HL-60 (cell line): ENCODE results near the gene DCUN1D3.

Experiments
- DNase-seq, 2 experiments: peaks; one replicate each; pipeline ENCODE4 v3.0.0-alpha.2; 2010 to 2020; ENCODE audit warnings: low read depth in 1 of 2, low spot score in 1 of 2
- H3K27ac ChIP-seq: fragments of 250-450 bp; sonication (Bioruptor Pico); replicated peaks from 2 replicates; pipeline ENCODE4 v1.5.1; 2020; ENCODE audit warnings: mild to moderate bottlenecking, moderate library complexity
- H3K27me3 ChIP-seq: fragments of 250-450 bp; sonication (Bioruptor Pico); 2 replicates; pipeline ENCODE4 v1.5.1; 2021; ENCODE audit warnings: mild to moderate bottlenecking, moderate library complexity; ENCODE audit not compliant: insufficient read depth, poor library complexity, severe bottlenecking
- H3K4me3 ChIP-seq: replicated peaks from 2 replicates; pipeline ENCODE4 v1.5.1; 2011; ENCODE audit warnings: mild to moderate bottlenecking, control low read depth, low read length; ENCODE audit not compliant: insufficient read depth
- GABPA ChIP-seq: IDR thresholded peaks from 2 replicates; pipeline ENCODE4 v1.6.1; 2012; ENCODE audit warnings: low read depth
- POLR2AphosphoS5 ChIP-seq: IDR thresholded peaks from 2 replicates; pipeline ENCODE4 v1.6.1; 2012; ENCODE audit warnings: low read depth
- SPI1 ChIP-seq: IDR thresholded peaks from 2 replicates; pipeline ENCODE4 v1.6.1; 2012; ENCODE audit warnings: low read depth, mild to moderate bottlenecking, borderline replicate concordance
- TF ChIP-seq, protein P1 (sequence below): IDR thresholded peaks from one replicate; pipeline ENCODE4 v1.5.1; 2011; ENCODE audit warnings: low read length, control low read depth, inconsistent platforms; ENCODE audit not compliant: insufficient read depth
- TF ChIP-seq, protein P2 (sequence below): IDR thresholded peaks from 2 replicates; pipeline ENCODE4 v1.6.1; 2012; ENCODE audit warnings: low read depth; ENCODE audit not compliant: insufficient replicate concordance

The DCUN1D3 gene

DNA sequence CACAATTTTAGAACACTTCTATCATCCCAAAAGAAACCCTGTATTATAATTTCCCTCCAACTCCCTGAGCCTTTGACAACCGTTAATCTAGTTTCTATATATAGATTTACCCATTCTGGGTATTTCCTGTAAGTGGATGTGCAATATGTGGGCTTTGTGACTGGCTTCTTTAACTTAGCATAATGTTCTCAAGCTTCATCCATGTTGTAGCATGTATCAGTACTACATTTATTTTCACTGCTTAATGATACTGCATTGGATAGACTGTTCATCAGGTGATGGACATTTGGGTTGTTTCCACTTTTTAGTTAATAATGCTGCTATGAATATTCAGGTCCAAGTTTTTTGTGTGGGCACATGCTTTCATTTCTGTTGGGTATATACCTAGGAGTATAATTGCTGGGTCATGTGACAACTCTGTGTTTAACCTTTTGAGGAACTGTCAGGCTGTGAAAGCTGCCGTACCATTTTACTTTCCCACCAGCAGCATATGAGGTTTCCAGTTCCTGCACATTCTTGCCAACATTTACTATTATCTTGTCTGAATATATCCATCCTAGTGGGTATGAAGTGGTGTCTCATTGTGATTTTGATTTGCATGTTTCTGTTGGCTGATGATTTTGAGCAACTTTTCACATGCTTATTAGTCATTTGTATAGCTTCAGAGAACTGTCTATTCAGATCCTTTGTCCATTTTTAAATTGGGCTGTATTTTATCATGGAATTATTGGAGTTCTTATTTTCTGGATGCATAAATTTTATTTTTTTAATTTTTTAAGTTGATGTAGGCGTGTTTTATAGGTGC, 77.4 kb downstream of the DCUN1D3 start:
- DNase-seq = peak in 1 of 2 experiments; percentile 38
- peak; percentile 68 for TF ChIP-seq SPI1
- TF ChIP-seq, protein P1, sequence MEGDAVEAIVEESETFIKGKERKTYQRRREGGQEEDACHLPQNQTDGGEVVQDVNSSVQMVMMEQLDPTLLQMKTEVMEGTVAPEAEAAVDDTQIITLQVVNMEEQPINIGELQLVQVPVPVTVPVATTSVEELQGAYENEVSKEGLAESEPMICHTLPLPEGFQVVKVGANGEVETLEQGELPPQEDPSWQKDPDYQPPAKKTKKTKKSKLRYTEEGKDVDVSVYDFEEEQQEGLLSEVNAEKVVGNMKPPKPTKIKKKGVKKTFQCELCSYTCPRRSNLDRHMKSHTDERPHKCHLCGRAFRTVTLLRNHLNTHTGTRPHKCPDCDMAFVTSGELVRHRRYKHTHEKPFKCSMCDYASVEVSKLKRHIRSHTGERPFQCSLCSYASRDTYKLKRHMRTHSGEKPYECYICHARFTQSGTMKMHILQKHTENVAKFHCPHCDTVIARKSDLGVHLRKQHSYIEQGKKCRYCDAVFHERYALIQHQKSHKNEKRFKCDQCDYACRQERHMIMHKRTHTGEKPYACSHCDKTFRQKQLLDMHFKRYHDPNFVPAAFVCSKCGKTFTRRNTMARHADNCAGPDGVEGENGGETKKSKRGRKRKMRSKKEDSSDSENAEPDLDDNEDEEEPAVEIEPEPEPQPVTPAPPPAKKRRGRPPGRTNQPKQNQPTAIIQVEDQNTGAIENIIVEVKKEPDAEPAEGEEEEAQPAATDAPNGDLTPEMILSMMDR = no peak
- no peak for TF ChIP-seq POLR2AphosphoS5
- TF ChIP-seq, protein P2, sequence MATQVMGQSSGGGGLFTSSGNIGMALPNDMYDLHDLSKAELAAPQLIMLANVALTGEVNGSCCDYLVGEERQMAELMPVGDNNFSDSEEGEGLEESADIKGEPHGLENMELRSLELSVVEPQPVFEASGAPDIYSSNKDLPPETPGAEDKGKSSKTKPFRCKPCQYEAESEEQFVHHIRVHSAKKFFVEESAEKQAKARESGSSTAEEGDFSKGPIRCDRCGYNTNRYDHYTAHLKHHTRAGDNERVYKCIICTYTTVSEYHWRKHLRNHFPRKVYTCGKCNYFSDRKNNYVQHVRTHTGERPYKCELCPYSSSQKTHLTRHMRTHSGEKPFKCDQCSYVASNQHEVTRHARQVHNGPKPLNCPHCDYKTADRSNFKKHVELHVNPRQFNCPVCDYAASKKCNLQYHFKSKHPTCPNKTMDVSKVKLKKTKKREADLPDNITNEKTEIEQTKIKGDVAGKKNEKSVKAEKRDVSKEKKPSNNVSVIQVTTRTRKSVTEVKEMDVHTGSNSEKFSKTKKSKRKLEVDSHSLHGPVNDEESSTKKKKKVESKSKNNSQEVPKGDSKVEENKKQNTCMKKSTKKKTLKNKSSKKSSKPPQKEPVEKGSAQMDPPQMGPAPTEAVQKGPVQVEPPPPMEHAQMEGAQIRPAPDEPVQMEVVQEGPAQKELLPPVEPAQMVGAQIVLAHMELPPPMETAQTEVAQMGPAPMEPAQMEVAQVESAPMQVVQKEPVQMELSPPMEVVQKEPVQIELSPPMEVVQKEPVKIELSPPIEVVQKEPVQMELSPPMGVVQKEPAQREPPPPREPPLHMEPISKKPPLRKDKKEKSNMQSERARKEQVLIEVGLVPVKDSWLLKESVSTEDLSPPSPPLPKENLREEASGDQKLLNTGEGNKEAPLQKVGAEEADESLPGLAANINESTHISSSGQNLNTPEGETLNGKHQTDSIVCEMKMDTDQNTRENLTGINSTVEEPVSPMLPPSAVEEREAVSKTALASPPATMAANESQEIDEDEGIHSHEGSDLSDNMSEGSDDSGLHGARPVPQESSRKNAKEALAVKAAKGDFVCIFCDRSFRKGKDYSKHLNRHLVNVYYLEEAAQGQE = no peak
- TF ChIP-seq GABPA = no peak
- H3K27me3 ChIP-seq = no peaks in the 10 kb centered on the region
- no peak overlapping the region for H3K4me3 ChIP-seq
- H3K27ac ChIP-seq = peak overlapping the region; percentile 63

DNA sequence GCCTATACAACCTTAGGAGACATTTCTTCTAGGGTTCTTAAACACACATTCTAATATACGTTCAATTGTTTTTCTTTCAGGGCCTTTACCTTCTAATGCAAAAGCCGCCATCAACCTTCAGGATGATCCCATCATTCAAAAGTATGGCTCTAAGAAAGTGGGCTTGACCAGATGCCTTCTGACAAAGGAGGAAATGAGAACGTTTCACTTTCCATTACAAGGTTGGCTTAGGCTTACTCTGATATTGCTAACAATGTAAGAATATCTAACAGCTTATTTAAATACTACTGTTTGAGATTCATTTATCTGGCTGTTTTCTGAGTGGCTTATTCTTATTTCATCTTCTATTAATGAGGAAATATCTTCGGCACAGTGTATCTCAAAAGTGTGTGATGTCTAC, 78.5 kb downstream of the DCUN1D3 start:
- Histone ChIP-seq H3K27me3 (no peaks in the 10 kb centered on the region), H3K27ac (peak overlapping the region; percentile 63), H3K4me3 (no peak overlapping the region)
- TF ChIP-seq POLR2AphosphoS5 (no peak), SPI1 (no peak), GABPA (no peak)
- TF ChIP-seq, protein P2 = no peak
- TF ChIP-seq, protein P1 = no peak
- no peak for DNase-seq

DNA sequence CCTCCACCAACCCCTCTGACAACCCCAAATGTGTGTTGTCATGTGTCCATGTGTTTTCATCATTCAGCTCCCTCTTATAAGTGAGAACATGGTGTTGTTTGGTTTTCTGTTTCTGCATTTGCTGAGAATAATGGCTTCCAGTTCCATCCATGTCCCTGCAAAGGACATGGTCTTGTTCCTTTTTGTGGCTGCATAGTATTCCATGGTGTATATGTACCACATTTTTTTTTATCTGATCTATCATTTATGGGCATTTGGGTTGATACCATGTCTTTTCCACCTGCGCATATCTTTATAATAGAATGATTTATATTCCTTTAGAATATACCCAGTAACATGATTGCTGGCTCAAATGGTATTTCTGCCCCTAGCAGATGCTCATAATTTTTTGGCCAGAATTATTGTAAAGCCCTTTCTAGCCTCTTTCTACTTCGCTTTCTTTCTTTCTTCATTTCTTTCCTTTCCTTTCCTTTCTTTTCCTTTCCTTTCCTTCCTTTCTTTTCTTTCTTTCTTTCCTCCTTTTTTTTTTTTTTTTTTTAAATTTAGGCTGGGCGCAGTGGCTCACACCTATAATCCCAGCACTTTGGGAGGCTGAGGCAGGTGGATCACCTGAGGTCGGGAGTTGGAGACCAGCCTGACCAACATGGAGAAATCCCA, 81.1 kb downstream of the DCUN1D3 start:
- TF ChIP-seq GABPA (no peak), SPI1 (no peak)
- TF ChIP-seq, protein P1 = no peak
- H3K27me3 ChIP-seq = no peaks in the 10 kb centered on the region
- no peak for DNase-seq
- no peak overlapping the region for H3K4me3 ChIP-seq
- H3K27ac ChIP-seq = no peak overlapping the region

DNA sequence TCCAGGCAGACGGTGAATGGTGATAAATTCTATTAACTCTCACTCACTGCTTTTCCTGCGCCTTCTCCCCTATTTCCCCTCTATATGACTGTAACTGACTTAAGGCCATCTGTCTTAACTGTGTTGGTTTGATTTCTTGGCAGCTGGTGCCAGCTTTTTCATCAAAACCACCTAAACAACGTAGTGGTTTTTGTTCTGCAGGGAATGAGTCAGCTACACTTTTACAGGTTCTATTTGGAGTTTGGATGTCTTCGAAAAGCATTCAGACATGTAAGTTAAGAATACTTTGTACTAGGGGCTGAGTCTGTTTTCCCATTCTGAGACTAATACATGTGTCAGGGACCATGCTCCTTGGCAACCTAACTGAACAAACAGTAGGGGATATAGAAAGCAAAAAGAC, 85.4 kb downstream of the DCUN1D3 start:
- Histone ChIP-seq H3K27me3 (no peaks in the 10 kb centered on the region), H3K4me3 (no peak overlapping the region), H3K27ac (no peak overlapping the region)
- no peak for DNase-seq
- no peak for TF ChIP-seq GABPA
- TF ChIP-seq, protein P2 = no peak
- TF ChIP-seq SPI1 = no peak
- no peak for TF ChIP-seq POLR2AphosphoS5
- TF ChIP-seq, protein P1 = no peak
